Activated naive CD4-positive, alpha-beta T cell (primary cell): ENCODE results near the gene GRIA4.

ENCODE experiments used
- DNase-seq, 4 experiments: peaks; one replicate each; lab custom pipeline; 2025; lab: John Stamatoyannopoulos, UW

Gene GRIA4

DNA sequence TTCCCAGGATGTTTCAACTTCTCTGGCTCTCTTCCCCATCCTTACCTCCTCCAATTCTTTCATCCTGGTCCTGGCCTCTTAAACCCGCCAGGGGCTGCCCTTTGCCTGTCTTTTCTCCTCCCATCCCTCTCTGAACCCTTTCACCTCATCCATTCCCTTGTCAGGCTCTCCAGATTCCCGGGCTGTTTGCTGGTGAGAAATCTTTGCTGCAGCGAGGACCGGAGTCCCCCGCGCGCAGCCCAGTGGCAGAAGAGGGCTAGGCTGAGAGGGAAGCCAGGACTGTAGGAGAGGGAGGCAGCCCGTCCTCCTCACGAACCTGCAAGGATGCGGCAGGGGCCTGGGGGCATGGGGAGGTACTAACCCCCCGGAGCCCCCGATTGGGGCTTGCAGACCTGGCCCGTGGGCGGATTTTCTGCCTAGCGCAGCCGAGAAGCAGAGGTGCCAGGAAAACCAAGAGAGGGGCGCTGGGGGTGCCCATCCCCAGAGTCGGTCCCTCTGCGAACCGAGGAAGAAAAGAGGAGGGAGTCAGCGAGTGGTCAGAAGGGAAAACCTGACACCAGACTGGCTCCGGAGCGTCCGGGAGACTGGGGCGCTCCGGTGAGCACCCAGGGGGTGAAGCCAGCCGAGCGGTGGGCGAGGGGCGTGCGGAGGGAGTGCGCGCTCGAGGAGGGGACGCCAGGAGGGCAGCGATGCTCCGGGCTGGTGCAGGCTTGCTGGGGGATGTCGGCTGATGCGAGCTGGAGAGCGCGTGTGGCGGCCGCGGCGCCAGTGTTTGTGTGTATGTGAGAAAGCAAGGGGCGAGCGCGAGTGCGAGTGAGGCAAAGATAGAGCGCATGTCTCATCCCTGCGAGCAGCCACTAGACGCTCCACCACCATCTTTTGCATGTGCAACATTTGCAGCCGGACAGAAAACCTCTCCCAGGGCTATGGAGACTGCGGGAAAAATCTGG lies at the start of gene GRIA4:
Gene GRIA4, plus strand, starts transcription at position 242 of the 950 bp plus-strand sequence. CDS start 925 bp downstream, outside the sequence.
- DNase-seq = no peak

DNA sequence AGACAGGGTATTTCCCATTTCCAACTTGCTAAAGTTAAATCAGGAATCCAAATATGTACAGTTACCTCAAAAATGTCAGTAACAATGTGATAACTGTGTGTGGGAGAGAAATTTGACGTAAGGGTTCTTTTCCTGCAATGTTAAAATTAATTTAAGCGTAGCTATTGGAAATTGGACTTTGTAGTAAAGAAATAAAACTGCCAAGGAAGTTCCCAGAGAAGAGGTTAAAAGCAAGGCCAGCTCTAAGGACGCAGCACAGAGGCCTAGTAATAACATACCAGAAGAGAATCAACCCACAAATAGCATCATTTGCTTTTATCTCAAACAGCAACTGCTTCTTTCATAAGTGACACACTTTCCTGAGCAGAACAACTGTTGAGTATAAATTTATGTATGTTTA lies 36.8 kb upstream of the GRIA4 start:
- DNase-seq = no peak

DNA sequence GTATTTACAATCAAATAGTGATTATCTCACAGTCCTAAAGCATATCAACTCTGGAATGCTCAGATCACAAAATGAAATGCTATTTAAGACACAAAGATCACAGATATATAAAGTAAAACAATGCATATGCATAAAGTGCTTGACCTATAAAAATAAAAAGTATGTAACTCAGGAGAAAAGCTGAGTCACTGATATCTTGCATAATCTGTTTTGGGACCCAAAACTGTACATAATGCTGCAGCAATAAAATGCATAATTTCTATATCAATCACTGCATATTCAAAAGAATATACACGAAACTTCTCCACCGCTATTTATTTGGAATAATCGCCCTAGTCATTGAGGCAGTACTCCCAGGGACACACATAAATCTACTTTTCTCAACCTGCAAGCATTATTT lies 34.9 kb upstream of the GRIA4 start:
- DNase-seq = no peak

DNA sequence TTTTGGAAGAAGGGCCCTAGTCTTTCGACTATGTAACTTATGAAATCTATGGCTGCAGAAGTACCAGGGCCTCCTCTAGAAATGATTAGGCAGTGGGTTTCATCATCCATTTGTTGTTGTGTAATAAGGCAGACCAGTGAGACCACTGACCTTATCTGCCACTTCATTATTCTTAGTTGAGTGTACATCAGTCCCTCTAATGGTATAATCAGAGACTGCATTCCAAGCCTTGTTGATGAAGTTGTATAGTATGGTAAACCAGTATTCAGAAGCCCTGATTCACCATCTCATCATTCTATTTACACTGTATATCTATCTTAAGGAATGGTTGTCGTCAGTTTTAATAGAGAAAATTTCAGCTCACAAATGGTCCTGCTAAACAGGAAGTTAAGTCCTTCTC lies 32.2 kb upstream of the GRIA4 start:
- no peak for DNase-seq

DNA sequence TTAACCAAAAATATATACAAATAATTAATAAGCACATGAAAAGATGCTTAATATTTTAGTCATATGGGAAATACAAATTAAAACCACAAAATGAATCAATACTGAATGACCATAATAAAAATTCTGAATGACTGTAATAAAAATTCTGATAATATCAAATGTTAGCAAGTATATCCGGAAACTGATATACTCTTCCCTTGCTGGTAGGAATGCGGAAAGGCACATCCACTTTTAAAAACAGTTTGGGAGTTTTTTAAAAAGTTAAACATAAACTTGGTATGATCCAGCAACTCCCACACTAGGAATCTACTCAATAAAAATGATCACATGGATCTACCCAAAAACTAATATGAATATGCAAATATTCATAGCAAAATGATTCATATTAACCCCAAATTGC lies 30.8 kb upstream of the GRIA4 start:
- DNase-seq = no peak

DNA sequence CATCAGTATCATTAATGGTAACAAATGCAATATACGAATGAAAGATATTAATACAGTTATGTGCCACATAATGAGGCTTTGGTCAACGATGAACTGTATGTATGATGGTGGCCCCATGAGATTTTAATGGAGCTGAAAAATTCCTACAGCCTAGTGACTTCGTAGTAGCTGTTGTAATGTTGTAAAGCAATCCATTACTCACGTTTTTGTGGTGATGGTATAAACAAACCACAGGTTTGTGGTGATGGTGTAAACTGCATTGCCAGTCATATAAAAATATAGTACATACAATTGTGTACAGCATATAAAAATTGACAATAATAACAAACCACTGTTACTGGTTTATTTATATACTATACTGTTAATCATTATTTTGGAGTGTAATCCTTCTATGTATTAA lies 27.4 kb upstream of the GRIA4 start:
- no peak for DNase-seq

DNA sequence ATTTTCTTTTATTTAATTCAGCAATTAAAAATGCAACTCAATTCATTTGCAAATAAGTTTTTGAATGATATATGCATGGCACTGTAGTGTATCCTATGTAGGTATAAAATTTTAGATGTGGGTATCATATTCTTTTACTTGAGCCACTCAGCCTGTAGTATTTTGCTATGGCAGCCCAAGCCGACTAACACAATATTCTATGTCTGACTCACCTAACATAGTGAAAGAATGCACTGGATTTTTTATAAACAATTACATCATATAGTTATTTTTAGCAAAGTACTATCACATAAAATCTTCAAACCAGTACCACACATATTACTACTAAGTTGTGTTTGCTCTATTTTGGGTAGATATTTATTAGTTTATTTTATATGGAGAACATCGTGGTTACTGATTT lies 21.9 kb upstream of the GRIA4 start:
- DNase-seq = no peak

DNA sequence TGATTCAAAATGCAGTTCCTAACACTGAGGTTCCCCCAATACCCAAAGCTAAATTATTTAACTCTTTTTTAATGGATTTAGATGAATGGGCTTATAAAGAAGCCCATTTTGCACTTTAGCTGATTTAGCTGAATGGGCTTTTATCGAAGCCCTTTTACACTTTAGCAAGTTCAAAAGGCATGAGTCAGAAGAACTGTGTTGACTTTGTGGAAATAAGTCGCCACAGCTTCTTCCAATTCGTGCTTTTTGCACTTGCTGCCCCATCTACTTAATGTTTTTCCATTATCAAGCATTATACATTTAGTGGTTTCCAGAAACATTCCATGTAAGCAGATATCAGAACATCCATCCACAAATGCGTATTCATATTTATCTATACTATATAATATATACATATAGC lies 20.5 kb upstream of the GRIA4 start:
- no peak for DNase-seq

DNA sequence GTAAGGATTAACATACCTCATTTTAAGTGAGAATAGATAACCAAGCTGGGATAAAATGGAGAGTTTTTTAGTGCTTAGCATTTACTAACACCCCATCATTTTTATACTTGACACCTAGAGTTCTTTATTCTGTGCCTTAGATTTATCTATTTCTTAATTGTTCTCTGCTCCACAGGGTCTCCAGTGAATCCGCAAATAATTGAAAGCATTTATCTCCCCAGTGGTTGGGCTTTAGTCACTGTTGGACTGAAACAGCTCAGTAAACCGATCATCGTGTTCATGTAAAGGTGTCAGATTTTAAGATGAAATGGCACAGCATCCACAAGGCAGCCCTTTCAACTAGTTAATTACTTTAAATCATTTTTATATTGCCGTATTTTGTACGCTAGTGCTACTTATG lies 17.8 kb upstream of the GRIA4 start:
- DNase-seq = no peak

DNA sequence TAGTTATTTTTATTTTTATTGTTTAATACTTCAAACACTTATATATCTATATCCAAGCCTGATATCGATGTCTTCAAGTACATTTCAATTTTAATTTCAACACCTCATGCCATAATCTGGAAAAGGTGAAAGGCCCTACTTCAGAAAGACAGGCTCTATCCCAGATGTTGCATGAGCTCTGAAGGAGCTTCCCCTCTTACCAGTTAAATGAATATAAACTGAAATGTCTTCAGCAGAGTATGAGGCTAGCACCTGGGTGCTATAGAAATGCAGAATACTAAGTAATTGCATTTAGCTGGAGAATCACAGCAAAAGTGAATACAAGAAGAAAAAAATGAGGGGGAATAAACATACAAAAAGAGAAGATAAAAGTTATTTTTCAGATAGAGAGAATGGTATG lies 11.5 kb upstream of the GRIA4 start:
- DNase-seq = no peak

DNA sequence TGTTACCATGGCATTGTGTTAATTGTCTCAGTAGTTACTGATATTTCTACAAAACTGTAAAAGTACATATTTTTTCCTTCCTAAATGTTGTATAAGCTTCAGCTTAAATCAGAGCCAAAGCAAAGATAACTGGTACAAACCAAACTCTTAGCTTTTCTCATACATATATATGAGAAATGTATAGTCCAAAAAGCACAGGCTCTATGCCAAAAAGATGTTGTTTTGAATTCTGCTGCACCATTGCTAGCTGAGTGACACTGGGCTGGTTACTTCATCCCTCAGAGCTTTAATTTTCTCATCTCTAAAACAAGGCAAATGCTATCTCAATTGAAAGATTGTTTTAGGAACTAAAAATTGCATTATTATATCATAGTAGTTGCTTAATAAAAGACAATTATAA lies 6.7 kb upstream of the GRIA4 start:
- DNase-seq = no peak

DNA sequence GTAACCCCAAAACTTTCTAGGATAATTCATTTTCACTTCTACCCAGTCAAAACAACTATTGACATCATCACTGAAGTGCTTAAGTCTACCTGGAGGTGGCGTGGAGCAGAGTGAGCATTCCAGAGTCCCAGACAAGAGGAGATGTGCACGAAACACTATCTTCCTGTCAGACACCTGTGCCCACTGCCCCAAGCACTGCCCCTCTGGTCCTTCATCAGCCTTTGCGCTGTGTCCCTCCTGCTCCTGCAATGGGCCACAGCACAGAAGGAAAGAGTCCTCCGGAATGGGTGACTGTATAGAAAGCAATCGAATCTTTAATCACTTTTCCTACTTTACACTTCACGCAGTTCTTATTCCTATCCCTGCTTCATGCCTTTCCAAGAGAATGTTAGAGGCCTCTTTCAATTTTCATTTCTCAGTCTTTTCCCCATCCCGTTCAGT lies 512 bp upstream of the GRIA4 start:
- DNase-seq = no peak

DNA sequence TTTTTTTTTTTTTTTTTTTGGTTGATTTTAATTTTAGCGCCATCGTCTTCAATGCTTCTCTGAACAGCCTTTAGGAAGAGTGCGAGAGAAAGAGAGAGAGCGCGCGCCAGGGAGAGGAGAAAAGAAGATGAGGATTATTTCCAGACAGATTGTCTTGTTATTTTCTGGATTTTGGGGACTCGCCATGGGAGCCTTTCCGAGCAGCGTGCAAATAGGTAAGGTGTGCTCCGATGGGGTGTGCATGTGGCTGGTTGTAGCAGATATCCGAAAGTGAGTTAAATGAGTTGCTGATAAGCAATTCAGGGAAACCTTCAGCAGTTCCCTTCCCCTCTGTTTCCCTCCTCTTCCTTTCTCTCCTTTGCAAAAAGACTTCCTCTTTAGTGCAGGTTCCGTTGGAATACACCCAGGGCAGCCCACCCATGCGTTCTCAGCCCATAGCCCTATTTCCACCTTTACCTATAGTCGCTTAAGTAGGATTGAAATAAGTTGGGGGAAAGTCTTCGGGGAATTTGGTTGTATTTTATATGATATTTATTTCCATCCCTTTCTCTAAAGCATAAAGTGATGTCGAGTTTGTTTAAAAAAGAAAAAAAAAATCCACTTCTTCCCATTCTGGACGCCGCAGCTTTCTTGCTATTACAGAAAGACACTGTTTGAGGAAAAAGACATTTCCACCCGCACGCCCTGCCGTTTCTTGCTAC lies 1.1 kb downstream of the GRIA4 start:
- DNase-seq = no peak

DNA sequence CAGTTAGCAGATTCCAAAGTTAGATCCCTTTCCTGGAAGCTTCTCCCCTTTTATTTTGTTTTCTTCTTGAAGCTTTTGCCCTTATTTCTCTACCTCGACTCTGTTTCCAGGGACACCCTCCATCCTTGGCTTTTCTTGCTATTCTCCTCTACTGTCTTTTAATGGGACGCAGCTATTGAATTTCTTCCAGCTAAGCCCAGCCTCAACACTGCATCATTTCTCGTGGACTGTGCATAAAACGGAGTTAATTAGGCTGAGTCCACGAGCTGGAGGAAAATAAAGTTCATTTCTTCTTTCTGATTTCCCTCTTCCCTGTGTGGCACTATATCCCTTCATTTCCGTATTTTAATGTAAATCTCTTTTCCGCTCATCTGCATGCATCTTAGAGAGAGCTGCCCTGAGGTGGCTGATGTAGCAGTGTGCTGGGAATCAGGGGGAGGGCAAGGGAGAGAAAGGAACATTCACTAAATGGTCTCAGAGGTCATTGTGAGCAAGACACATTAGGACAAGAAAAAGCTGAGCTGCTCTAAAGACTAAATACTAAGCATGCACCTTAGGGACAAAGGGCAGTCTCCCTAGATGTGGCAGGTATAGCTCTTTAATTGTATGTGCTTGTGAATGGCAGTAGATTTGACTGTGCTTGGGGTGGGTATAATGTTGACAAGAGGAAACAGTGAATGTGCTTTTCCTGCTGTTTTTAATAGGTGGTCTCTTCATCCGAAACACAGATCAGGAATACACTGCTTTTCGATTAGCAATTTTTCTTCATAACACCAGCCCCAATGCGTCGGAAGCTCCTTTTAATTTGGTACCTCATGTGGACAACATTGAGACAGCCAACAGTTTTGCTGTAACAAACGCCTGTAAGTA lies 1.9 kb downstream of the GRIA4 start:
- no peak for DNase-seq

DNA sequence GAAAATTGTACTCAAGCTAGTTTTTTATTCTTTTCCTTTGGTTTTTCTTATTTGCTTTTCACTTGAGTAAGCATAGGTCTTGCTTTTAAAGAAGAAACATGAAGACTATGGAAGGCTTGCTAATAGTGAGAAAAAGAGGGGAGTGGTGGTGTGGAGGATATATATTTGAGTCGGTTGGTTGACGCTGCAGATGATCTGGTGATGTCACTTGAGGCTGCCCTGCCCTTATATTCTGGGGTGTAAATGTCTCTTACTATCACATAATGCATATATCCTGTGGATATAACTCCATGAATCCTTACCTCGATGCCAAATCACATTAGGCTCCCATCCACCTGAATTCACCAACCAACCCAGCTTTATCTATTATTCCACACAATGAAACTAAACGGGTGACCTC lies 2.9 kb downstream of the GRIA4 start:
- no peak for DNase-seq

DNA sequence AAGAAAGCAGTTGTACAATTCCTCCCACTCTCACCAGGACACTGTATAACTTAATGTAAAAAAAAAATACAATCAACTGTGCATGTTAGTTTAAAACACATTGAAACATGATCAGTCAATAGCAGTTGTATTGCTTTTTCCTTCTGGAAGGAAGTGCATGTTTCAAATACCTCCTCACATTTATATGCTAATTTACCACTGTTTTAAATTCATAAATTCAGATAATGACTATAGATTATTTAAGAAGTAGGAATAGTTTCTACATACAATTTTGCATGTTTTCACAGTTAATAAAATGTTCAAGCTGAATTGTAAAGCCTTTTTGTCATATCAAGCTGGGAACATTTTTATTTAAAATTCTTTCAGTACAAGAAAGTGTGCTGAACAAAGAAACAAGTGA lies 3.3 kb downstream of the GRIA4 start:
- no peak for DNase-seq

DNA sequence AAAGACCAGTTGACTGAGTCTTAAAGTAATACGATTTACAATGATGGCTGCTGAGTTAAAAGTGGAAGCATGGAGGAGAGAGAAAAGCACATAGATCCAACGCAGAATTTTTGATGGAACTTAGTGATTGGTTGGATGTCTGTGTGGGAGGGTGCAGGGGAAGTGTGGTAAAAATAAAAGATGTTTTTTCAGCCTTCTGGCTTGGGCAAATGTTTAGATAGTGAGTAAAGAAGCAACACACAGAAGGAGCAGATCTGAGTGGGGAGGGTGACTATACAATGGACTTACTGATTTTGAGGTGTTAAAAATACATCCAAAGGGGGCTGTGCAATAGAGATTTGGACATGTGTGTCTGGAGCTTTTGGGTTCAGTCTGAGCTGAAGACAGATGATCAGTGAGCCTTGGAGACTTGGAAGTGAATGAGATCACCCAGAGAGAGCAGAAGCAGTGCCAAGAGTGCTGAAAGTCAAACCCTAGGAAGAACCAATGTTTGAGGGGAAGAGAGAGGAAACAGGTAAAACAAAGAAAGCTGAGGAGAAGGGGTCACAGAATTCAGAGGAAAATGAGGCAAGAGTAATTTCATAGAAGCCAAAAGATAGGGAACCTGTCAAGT lies 8.6 kb downstream of the GRIA4 start:
- DNase-seq = no peak

DNA sequence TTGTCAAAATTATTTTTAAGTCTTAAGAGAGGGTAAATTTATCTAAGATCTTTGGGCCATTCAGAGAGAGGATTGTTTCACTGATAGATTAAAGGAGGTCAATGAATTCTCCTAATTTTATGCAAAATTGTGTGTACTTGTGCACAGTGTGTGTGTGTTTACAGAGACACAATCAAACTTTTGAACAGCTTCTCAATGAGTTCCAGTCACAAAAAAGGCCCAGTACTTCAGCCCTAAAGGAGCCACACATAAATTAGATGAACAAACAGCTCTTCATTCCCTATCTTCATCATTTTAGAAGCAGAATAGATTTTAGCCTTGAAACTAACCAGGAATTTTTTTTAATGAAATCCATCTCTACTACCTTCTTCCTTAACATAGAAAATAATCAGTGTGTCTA lies 9.7 kb downstream of the GRIA4 start:
- DNase-seq = no peak

DNA sequence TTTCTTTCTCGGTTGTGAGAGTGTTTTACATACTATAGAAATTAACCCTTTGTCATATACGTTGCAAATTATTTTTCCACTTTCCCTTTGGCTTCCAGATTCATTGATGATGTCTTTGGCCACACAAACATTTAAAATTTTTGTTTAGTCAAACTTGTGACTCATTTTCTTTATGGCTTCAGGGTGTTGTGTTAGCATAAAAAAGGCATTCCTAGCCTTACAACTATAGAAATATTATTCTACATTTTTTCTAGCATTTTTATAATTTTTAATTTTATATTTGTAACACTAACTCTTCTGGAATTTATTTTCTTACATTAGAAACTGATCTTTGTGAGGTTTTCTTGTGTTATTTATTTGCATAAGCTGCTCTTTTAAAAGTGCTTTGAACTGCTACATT lies 12.1 kb downstream of the GRIA4 start:
- no peak for DNase-seq

DNA sequence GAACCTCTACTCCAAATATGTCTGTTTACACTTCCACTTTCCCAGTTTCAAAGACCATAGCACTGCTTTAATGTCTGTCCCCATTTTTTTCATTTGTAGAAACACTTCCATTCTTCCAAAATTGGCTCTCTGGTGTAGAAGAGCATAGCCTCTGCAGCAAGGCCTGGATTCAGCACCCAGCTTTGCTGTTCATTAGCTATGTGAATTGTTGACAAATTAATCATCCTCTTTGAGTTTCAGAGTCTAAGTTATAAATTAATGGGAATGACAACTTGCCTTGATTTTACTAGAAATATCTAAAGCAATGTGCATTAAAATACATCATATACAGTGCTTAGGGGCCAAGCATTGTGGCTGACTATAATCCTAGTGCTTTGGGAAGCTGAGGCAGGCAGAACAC lies 22.4 kb downstream of the GRIA4 start:
- DNase-seq = no peak

DNA sequence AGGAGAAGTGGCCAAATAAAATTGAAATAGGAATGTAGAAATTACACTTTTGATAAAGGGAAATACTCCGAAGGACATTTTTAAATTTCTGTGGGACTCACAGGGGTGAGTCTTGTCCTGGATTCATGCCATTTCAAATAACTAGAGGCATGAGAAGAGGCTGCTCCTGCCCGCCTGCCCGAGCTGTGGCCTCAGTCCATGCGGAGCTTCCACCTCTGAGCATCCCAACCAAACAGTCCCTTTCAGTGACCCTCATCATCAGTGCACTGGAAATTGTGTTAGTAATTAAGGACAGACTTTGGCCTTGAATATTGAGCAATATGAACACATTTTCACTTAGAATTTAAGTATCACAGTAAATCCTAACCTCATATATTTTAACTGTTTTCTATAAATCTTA lies 25.6 kb downstream of the GRIA4 start:
- DNase-seq = no peak

DNA sequence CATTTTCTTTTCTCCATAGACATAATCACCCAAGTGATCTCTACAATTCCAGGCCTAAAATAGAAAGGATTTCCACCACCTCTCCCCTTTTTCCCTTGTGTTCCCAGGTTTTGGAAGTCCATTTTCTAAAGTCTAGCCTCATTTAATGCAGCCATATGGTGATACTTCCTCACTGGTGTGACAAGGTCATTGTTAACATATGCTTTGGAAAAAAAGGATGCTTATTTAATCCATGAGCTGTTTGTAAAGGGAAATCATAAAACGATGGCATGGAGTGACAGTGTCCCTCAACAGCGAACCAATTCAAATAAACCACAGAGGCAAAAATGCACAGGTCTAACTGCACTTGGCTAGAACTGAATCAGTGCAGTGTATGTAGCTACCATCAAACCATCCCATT lies 26.6 kb downstream of the GRIA4 start:
- DNase-seq = no peak
